Heart right ventricle (tissue), 16 donors: ENCODE data around the gene BASP1. TPM values are rescaled to one million over a fixed set of nuclear protein-coding genes. Genes with fewer than 3 reads are reported as not detected.

Source experiments
- ATAC-seq, 8 donors: fragments of 200-7000 bp; cut with Tn5 transposase; one replicate each; pipeline ENCODE4 v1.9.1; 2020; ENCODE audit warnings: mild to moderate bottlenecking in 8 of 8, moderate library complexity in 8 of 8, moderate number of reproducible peaks in 1 of 8
- DNase-seq, 2 donors: peaks; one replicate each; pipeline ENCODE4 v3.0.0-alpha.2; 2020
- H3K27ac ChIP-seq, 10 donors: fragments of 200-600 bp; sonication (generic) in 2 of 10; one replicate each; pipeline versions ENCODE4 v1.5.0 to v1.8.0; 2020 to 2022; ENCODE audit warnings: mild to moderate bottlenecking in 3 of 10
- H3K27me3 ChIP-seq, 7 donors: fragments of 200-600 bp; one replicate each; pipeline ENCODE4 v1.8.0; 2021 to 2022; ENCODE audit warnings: mild to moderate bottlenecking in 2 of 7
- H3K36me3 ChIP-seq, 9 donors: fragments of 200-600 bp; sonication (generic) in 1 of 9; one replicate each; pipeline versions ENCODE4 v1.5.0 to v1.8.0; 2020 to 2022; ENCODE audit warnings: mild to moderate bottlenecking in 2 of 9
- H3K4me1 ChIP-seq, 9 donors: fragments of 200-600 bp; sonication (generic) in 1 of 9; one replicate each; pipeline versions ENCODE4 v1.5.0 to v1.8.0; 2020 to 2022; ENCODE audit warnings: mild to moderate bottlenecking in 4 of 9
- H3K4me3 ChIP-seq, 10 donors: fragments of 200-600 bp; sonication (generic) in 2 of 10; one replicate each; pipeline versions ENCODE4 v1.5.0 to v1.8.0; 2020 to 2022; ENCODE audit warnings: mild to moderate bottlenecking in 7 of 10, moderate library complexity in 2 of 10
- H3K9me3 ChIP-seq, 11 donors: fragments of 200-600 bp in 10 of 11; sonication (generic) in 2 of 11; one replicate each; pipeline versions ENCODE4 v1.5.0 to v1.8.0; 2013 to 2022; ENCODE audit warnings: mild to moderate bottlenecking in 2 of 11, control low read depth in 1 of 11, moderate library complexity in 1 of 11
- CTCF ChIP-seq, 9 donors: fragments of 200-600 bp; sonication (generic) in 2 of 9; IDR thresholded peaks; one replicate each; pipeline versions ENCODE4 v1.5.0 to v1.8.0; 2021 to 2022; ENCODE audit warnings: antibody characterized with exemption in 9 of 9, mild to moderate bottlenecking in 5 of 9, moderate library complexity in 1 of 9
- WGBS, 2 donors: extraction: QIAGEN DNeasy Blood & Tissue Kit; methylation state at CpG; one replicate each; pipeline ENCODE4 v1.1.7; 2013; ENCODE audit warnings: inconsistent platforms in 1 of 2; 5-methylcytosine and 5-hydroxymethylcytosine counted together
- intact Hi-C, 10 donors: fragments of 100-400 bp; cut with DNase I; formaldehyde crosslinking; loops; one replicate each; pipeline versions ENCODE4 v1.11.1 to v1.14.2; 2022
- polyA plus RNA-seq, 2 donors: library from polyadenylated mRNA; stranded (reverse); fragments of 200-250 nt; gene quantifications; one replicate each; pipeline ENCODE4 v1.2.3, GENCODE V29; 2013
- total RNA-seq, 10 donors: library from RNA; stranded (reverse); fragmentation: NEBNext Ultra II Directional in 3 of 10; extraction: Animal tissue kit (Norgen Biotek cat#: 25700) in 3 of 10; gene quantifications; one replicate each; pipeline versions ENCODE4 v1.2.1 to v1.2.4, GENCODE V29; 2021 to 2023
- donor health status: Arrhythmogenic right ventricular cardiomyopathy.
- donor health status: ischemic (EF 13 %, LVEDD 7.1; RV severe dilation, severe dysfunction).
- donor health status: healthy with polysubstance abuse.
- donor health status: DM: no; HTN: yes; CAD: no.
- donor health status: DM: no; HTN: no; CAD: no.
- donor health status: ischemic (EF 25% LVEDD 6.9; RV normal size, moderate dysfunction).
- donor health status: ischemic (EF 25% LVEDD 5.7; RV mildly dilated, moderate dysfunction).
- donor health status: healthy.
- donor health status: DM: yes; HTN: yes; CAD: no.
- donor health status: Ischemic cardiomyopathy.
- donor health status: ischemic (EF 35%, LVEDD 5.7; RV mildly dilated, moderate dysfunction).
- donor health status: nonischemic (EF 11% LVEDD 7.7; RV severe dilation, severe dysfunction).
- donor health status: DM: yes; HTN: yes; CAD: no.
- donor health status: PGD.
- donor health status: ischemic (EF 29% LVEDD 5.4; RV normal size, mild dysfunction).
- donor health status: nonischemic (EF 23%, LVEDD 6.1; RV moderate dilation, normal function).

BASP1 gene
- total and polyA plus RNA-seq, 12 donors: 0.42 to 8.8 (median 1.6) TPM

- no peaks in the 10 kb centered on the region for H3K9me3 ChIP-seq
- H3K4me3 ChIP-seq: no peak overlapping the region
- intact Hi-C loops: loop anchor here in 2 of 10 donors (10.0 kb wide), 1 partner anchor 248 kb away; the partner anchor contains the start of gene MYO10 (in 2 of the 2)
- peak overlapping the region in 1 of 10 donors; percentile 47 for H3K27ac ChIP-seq
- H3K36me3 ChIP-seq: no peaks in the 10 kb centered on the region
- no peak for ATAC-seq
- WGBS, 2 donors: 91 to 92% methylated on average over 3 of the region's 3 CpGs
- H3K27me3 ChIP-seq: peaks cover 0 to 3% (median 0%) of the 10 kb centered on the region in 7 donors
- H3K4me1 ChIP-seq: peaks cover 0 to 13% (median 0%) of the 10 kb centered on the region in 9 donors
- TF ChIP-seq CTCF (IDR thresholded peaks at IDR 0.05): no peak
- no peak for DNase-seq
Observed at GRCh38 chr5:17182494-17182893, 34.9 kb upstream of the BASP1 start.

- intact Hi-C loops: loop anchor here in 2 of 10 donors (10.0 kb wide), 1 partner anchor 248 kb away; the partner anchor contains the start of gene MYO10 (in 2 of the 2)
- TF ChIP-seq CTCF (IDR thresholded peaks at IDR 0.05): no peak
- Histone ChIP-seq H3K9me3 (no peaks in the 10 kb centered on the region), H3K27me3 (peaks cover 0 to 3% (median 0%) of the 10 kb centered on the region in 7 donors), H3K27ac (no peak overlapping the region), H3K4me1 (peaks cover 0 to 13% (median 0%) of the 10 kb centered on the region in 9 donors), H3K36me3 (no peaks in the 10 kb centered on the region), H3K4me3 (no peak overlapping the region)
- WGBS, 2 donors: 73 to 93% methylated on average over 1 of the region's 1 CpG
- DNase-seq (no peak), ATAC-seq (no peak)
Observed at GRCh38 chr5:17182981-17183380, 34.5 kb upstream of the BASP1 start.

GRCh38 chr5:17183831-17184230 is 33.6 kb upstream of the BASP1 start:
- Histone ChIP-seq H3K27me3 (peaks cover 0 to 1% (median 0%) of the 10 kb centered on the region in 7 donors), H3K4me1 (peaks cover 0 to 13% (median 0%) of the 10 kb centered on the region in 9 donors), H3K27ac (peak overlapping the region in 1 of 10 donors; percentile 65), H3K4me3 (no peak overlapping the region), H3K9me3 (no peaks in the 10 kb centered on the region), H3K36me3 (no peaks in the 10 kb centered on the region)
- ATAC-seq (no peak), DNase-seq (no peak)
- 78 to 91% methylated on average over 7 of the region's 7 CpGs for WGBS, 2 donors
- no peak for TF ChIP-seq CTCF (IDR thresholded peaks at IDR 0.05)
- intact Hi-C loops: loop anchor here in 2 of 10 donors (10.0 kb wide), 1 partner anchor 249 kb away; the partner anchor contains the start of gene MYO10 (in 2 of the 2)

- Histone ChIP-seq H3K27me3 (peaks cover 0 to 4% (median 0%) of the 10 kb centered on the region in 7 donors), H3K4me1 (peaks cover 0 to 17% (median 2%) of the 10 kb centered on the region in 9 donors), H3K27ac (peak overlapping the region in 1 of 10 donors; percentile 65), H3K9me3 (no peaks in the 10 kb centered on the region), H3K4me3 (no peak overlapping the region), H3K36me3 (no peaks in the 10 kb centered on the region)
- ATAC-seq (no peak), DNase-seq (no peak)
- TF ChIP-seq CTCF (IDR thresholded peaks at IDR 0.05): no peak
- intact Hi-C loops: loop anchor here in 2 of 10 donors (10.0 kb wide), 1 partner anchor 250 kb away; the partner anchor contains the start of gene MYO10 (in 2 of the 2)
- 98 to 100% methylated on average over 1 of the region's 1 CpG for WGBS, 2 donors
Observed at GRCh38 chr5:17184588-17184987, 32.8 kb upstream of the BASP1 start.
